ENCODE measurements around the gene KIRREL3.

DNA sequence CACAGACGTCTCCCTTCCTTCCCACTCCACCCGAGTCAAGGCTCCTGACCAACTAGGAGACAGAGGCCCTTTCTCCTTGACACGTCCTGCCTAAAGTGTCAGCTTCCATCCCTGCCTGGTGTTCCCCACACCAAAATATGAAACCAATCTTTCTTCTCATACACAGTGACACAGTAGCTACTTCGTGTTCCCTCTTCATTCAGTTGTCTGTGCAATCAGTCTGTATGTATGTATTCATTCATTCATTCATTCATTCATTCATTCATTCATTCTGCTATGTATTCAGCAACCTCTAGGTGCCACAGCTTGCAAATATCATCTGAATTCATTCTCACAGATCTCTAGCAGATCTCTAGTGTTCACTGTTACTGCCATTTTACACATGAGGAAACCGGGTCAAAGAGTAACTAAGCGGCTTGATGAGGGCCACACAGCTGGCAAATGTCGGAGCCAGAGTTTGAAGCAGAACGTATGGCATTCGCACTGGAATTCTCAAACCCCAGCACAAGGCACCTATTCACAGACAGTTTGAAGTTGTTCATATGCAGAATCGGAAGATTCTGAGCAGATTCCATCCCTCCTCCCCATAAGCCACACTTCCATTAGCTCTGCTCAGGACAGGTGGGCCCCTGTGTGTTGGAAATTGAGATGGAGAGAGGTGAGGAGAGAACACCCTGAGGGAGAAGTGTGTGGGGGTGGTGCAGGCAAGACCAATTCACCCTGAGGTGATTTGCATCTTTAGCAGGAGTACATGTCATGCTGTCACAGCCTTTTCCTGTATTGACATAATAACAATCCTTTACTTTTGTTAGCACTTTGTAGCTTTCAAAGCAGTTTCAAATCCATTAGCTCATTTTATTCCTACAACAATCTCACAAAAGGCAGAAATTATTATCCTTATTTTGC, 369.4 kb downstream of the KIRREL3 start:
- TF ChIP-seq, protein P1, sequence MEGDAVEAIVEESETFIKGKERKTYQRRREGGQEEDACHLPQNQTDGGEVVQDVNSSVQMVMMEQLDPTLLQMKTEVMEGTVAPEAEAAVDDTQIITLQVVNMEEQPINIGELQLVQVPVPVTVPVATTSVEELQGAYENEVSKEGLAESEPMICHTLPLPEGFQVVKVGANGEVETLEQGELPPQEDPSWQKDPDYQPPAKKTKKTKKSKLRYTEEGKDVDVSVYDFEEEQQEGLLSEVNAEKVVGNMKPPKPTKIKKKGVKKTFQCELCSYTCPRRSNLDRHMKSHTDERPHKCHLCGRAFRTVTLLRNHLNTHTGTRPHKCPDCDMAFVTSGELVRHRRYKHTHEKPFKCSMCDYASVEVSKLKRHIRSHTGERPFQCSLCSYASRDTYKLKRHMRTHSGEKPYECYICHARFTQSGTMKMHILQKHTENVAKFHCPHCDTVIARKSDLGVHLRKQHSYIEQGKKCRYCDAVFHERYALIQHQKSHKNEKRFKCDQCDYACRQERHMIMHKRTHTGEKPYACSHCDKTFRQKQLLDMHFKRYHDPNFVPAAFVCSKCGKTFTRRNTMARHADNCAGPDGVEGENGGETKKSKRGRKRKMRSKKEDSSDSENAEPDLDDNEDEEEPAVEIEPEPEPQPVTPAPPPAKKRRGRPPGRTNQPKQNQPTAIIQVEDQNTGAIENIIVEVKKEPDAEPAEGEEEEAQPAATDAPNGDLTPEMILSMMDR (IDR thresholded peaks at IDR 0.05; ENCODE audit: extremely low read depth in 1 of 2, insufficient read depth in 1 of 2, low read depth in 1 of 2, low read length in 2 of 2): no peak
- TF ChIP-seq POLR2AphosphoS5 (IDR thresholded peaks at IDR 0.05; ENCODE audit: insufficient read depth, low read depth, low read length) (no peak), JUN (IDR thresholded peaks at IDR 0.05; ENCODE audit: borderline replicate concordance, insufficient read depth, insufficient read length, low read depth) (no peak), EZH2 (IDR thresholded peaks at IDR 0.05; ENCODE audit: borderline replicate concordance, low read depth, low read length, severe bottlenecking) (no peak)

Data from endothelial cell of umbilical vein (primary cell).